Measurements from ENCODE around the gene ZDHHC24. TPM values are rescaled to one million over a fixed set of nuclear protein-coding genes. Genes with fewer than 3 reads are reported as not detected.

ZDHHC24 gene
- total RNA-seq, 4 donors from 2014 or later = 0.29 to 11.9 (median 8.9) TPM

GRCh38 chr11:66556086-66556485 is 10.2 kb upstream of the ZDHHC24 start:
- H3K4me1 ChIP-seq = no peaks in the 10 kb centered on the region
- intact Hi-C loops (cut with DNase I; ENCODE audit: low total_unique reads) = no loop called here
- H3K27ac ChIP-seq = no peak overlapping the region
- H3K27me3 ChIP-seq = no peaks in the 10 kb centered on the region
- no peaks in the 10 kb centered on the region for H3K36me3 ChIP-seq
- no peaks in the 10 kb centered on the region for H3K9me3 ChIP-seq
- DNase-seq = no peak
- H3K4me3 ChIP-seq = no peak overlapping the region
- TF ChIP-seq CTCF (IDR thresholded peaks at IDR 0.05) = no peak
- no peak for TF ChIP-seq POLR2A (IDR thresholded peaks at IDR 0.05)

DNA sequence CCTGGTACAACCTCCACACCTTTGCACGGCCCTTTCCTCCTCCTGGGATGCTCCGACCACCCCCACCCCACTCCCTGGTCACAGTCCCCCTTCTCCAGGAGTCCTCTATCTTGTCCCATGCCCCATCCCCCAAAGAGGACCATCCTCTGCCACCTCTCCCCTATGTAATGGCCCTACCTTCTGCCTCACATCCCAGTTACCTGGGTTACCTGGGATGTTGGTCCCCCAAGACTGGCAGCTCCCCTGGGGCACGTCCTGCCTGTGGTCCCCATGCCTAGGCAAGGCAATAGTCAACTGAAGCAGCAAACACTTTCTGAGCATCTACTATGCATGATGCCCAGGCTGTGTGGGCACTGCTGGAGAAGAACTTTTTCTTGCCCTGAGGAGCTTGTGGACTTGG is 9.6 kb upstream of the ZDHHC24 start:
- Histone ChIP-seq H3K9me3 (no peaks in the 10 kb centered on the region), H3K4me3 (no peak overlapping the region), H3K27me3 (no peaks in the 10 kb centered on the region), H3K27ac (no peak overlapping the region), H3K36me3 (no peaks in the 10 kb centered on the region), H3K4me1 (no peaks in the 10 kb centered on the region)
- TF ChIP-seq POLR2A (IDR thresholded peaks at IDR 0.05) = no peak
- TF ChIP-seq CTCF (IDR thresholded peaks at IDR 0.05) = no peak
- no peak for DNase-seq
- intact Hi-C loops (cut with DNase I; ENCODE audit: low total_unique reads) = no loop called here

DNA sequence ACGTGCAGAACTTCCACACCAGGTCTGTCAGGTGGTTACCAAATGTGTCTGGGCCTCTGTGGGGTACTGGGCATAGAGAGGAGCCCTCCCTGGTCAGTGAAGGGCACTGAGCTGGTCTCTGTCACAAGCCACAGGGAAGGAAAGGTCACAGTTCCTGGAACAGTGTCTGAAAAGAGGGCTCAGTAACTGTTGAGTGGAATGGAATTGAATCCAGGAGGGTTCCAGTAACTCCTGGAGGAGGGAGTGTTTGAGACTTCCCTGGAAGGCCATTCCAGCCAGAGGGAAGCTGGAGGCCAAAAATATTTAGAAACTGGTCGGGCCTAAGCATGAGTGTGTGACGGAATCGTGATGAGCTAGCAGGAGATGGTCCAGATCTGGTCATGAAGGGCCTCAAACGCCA is 8.8 kb upstream of the ZDHHC24 start:
- H3K4me3 ChIP-seq = no peak overlapping the region
- no peak for DNase-seq
- no peaks in the 10 kb centered on the region for H3K4me1 ChIP-seq
- intact Hi-C loops (cut with DNase I; ENCODE audit: low total_unique reads) = no loop called here
- no peak for TF ChIP-seq CTCF (IDR thresholded peaks at IDR 0.05)
- TF ChIP-seq POLR2A (IDR thresholded peaks at IDR 0.05) = no peak
- no peaks in the 10 kb centered on the region for H3K9me3 ChIP-seq
- no peaks in the 10 kb centered on the region for H3K27me3 ChIP-seq
- no peaks in the 10 kb centered on the region for H3K36me3 ChIP-seq
- H3K27ac ChIP-seq = no peak overlapping the region

GRCh38 chr11:66550887-66551286 is 5.0 kb upstream of the ZDHHC24 start:
- DNase-seq = no peak
- no peaks in the 10 kb centered on the region for H3K4me1 ChIP-seq
- H3K36me3 ChIP-seq = no peaks in the 10 kb centered on the region
- H3K27me3 ChIP-seq = no peaks in the 10 kb centered on the region
- H3K27ac ChIP-seq = no peak overlapping the region
- no peak for TF ChIP-seq CTCF (IDR thresholded peaks at IDR 0.05)
- no peak for TF ChIP-seq POLR2A (IDR thresholded peaks at IDR 0.05)
- no peak overlapping the region for H3K4me3 ChIP-seq
- H3K9me3 ChIP-seq = no peaks in the 10 kb centered on the region
- intact Hi-C loops (cut with DNase I; ENCODE audit: low total_unique reads) = no loop called here

DNA sequence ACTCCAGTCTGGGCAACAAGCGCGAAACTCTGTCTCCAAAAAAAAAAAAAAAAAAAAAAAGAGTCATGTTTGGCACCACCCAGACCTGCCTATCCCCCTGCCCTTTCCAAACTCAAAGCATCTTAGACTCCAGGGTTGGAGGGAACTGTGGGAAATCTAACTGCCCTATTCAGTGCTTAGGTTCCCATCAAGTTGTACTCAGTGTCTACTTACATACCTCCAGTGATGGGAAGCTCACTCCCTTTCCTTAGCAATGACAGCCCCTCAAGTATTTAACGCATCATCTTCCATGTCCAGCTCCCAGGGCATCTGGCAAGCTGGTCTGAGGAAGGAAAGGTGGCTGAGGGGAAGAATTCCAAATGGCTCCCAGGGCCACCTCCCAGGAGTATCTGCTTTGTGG is 3.8 kb upstream of the ZDHHC24 start:
- Histone ChIP-seq H3K9me3 (no peaks in the 10 kb centered on the region), H3K27me3 (no peaks in the 10 kb centered on the region), H3K36me3 (no peaks in the 10 kb centered on the region), H3K4me3 (no peak overlapping the region), H3K4me1 (no peaks in the 10 kb centered on the region), H3K27ac (no peak overlapping the region)
- intact Hi-C loops (cut with DNase I; ENCODE audit: low total_unique reads) = no loop called here
- TF ChIP-seq CTCF (IDR thresholded peaks at IDR 0.05) = no peak
- DNase-seq = no peak

Measured in uterus (tissue), 4 donors.